Measurements from ENCODE around the gene GSTO1. TPM values are rescaled to one million over a fixed set of nuclear protein-coding genes. Genes with fewer than 3 reads are reported as not detected.

Gene GSTO1
- 20.3 TPM for total RNA-seq

GRCh38 chr10:104254493-104255310, at the start of gene GSTO1:
Gene GSTO1, plus strand, starts transcription at chr10:104254892. Its CDS starts 37 bp downstream, at chr10:104254929.

GRCh38 chr10:104231784-104232612, 22.7 kb upstream of the GSTO1 start, which contains the start of gene CFAP43:
Gene CFAP43, minus strand, starts transcription at chr10:104232364. Its CDS starts 118 bp downstream, at chr10:104232246.

DNA sequence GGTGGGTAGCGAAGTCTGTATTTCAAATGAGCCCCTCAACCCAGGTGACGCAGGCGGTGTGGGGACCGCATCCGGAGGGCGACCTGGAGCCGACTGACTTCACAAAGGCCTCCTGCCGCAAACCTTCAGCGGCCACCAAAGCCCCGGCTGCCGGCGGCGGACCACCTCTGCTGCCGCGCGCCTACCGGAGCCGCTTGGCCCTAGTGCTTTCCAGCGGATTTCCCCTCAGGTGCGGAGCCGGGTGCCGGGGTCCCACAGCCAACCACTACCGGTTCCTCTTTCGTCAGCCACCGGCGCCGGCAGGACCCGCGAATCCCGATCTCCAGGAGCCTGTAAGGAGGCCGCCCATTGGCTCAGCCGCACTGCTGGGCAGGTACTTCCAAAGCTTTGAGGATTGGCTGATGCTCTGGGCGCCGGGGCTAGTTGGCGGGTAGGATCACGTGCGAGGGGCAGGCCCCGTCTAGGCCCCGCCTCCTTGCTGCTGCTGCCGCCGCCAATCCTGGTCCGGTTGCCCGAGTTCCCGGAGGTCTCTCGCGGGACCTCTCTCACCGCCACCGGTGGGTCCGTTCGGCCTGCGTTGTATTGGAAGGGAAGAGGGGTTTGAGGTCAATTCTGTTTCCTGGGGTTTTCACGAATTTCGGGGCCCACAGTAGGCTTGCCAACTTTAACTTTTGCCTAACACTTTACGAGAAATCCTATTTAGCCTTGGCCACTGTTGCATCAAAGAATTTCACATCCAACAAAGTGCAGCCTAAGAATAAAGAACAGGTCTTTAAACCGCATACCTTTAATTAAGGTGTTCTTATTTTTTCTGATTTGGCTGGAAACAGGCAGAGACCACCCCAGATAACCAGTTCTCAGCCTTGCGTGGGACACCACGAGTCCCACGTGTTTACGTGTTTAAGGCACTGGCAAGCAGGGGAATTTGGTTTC, 14.3 kb downstream of the GSTO1 start, which contains the start of gene GSTO2:
Gene GSTO2 (plus strand): TSS at position 472 of the 933 bp plus-strand sequence. CDS start 5,732 bp downstream, outside the sequence.

Small RNA genes lying within 50 kb of the gene (small RNA-seq; reads per million reads assigned to genes)
- gene MIR4482 (ENCODE audit: low replicate concordance) (not detected), gene MIR609 (ENCODE audit: low replicate concordance) (not detected)

Other genes starting within 250 kb of the GSTO1 start
- gene COL17A1, start 169.0 kb upstream of the GSTO1 start, total RNA-seq, result not detected
- 11.9 TPM for gene SFR1, start 132.7 kb upstream of the GSTO1 start, total RNA-seq
- gene CFAP43, start 22.5 kb upstream of the GSTO1 start, total RNA-seq, result 10.3 TPM
- 4.4 TPM for gene GSTO2, start 14.3 kb downstream of the GSTO1 start, total RNA-seq
- 3.8 TPM for gene ITPRIP, start 83.6 kb downstream of the GSTO1 start, total RNA-seq
- 0.94 TPM for gene CFAP58, start 98.9 kb downstream of the GSTO1 start, total RNA-seq